Stimulated activated CD4-positive, alpha-beta T cell treated with anti-CD3 and anti-CD28 coated beads, Interleukin-4, amount 100 ng/mL, for 24 hours (primary cell): ENCODE measurements around the gene MRPL11.

ENCODE experiments used
- DNase-seq: peaks from one replicate; pipeline ENCODE4 v3.0.0-alpha.2; 2020

The MRPL11 gene

GRCh38 chr11:66438504-66439466, at the start of gene MRPL11:
Gene MRPL11 (minus strand): TSS chr11:66438848. CDS start chr11:66438754, 94 bp downstream.
- peak; percentile 91 for DNase-seq

GRCh38 chr11:66484806-66485380, 46.2 kb upstream of the MRPL11 start:
- no peak for DNase-seq

GRCh38 chr11:66480117-66480938, 41.7 kb upstream of the MRPL11 start, which contains the start of gene DPP3:
Gene DPP3 (plus strand): TSS chr11:66480434. CDS start chr11:66482201, 1,767 bp downstream.
- DNase-seq, result peak; percentile 96

- DNase-seq, result no peak
Measured at GRCh38 chr11:66479394-66480116, 40.9 kb upstream of the MRPL11 start.

- no peak for DNase-seq
Measured at GRCh38 chr11:66478729-66479393, 40.2 kb upstream of the MRPL11 start.

- no peak for DNase-seq
Measured at GRCh38 chr11:66477263-66478201, 38.9 kb upstream of the MRPL11 start.

- no peak for DNase-seq
Measured at GRCh38 chr11:66476841-66477251, 38.2 kb upstream of the MRPL11 start.

- DNase-seq, result no peak
Measured at GRCh38 chr11:66476173-66476840, 37.7 kb upstream of the MRPL11 start.

GRCh38 chr11:66475349-66476172, 36.9 kb upstream of the MRPL11 start:
- DNase-seq, result no peak

GRCh38 chr11:66473608-66474515, 35.2 kb upstream of the MRPL11 start:
- DNase-seq, result no peak

GRCh38 chr11:66473167-66473566, 34.5 kb upstream of the MRPL11 start:
- no peak for DNase-seq

- DNase-seq, result no peak
Measured at GRCh38 chr11:66472054-66472453, 33.4 kb upstream of the MRPL11 start.

GRCh38 chr11:66471142-66471541, 32.5 kb upstream of the MRPL11 start:
- DNase-seq, result no peak

GRCh38 chr11:66470015-66470414, 31.4 kb upstream of the MRPL11 start:
- DNase-seq, result no peak

- DNase-seq, result no peak
Measured at GRCh38 chr11:66469441-66469840, 30.8 kb upstream of the MRPL11 start.

- DNase-seq, result no peak
Measured at GRCh38 chr11:66468691-66469090, 30.0 kb upstream of the MRPL11 start.

- DNase-seq, result no peak
Measured at GRCh38 chr11:66467756-66468155, 29.1 kb upstream of the MRPL11 start.

GRCh38 chr11:66467034-66467659, 28.5 kb upstream of the MRPL11 start:
- DNase-seq, result peak; percentile 33
